Upper lobe of right lung (tissue), 1 donor: ENCODE results near the gene ADARB1. TPM values are rescaled to one million over a fixed set of nuclear protein-coding genes. Genes with fewer than 3 reads are reported as not detected.
A peak's percentile ranks its signal among the peaks of the same experiment; 100 is the strongest.

Source experiments
- ATAC-seq: fragments of 200-7000 bp; cut with Tn5 transposase; one replicate; pipeline ENCODE4 v1.9.1; 2020; ENCODE audit warnings: mild to moderate bottlenecking, moderate library complexity
- DNase-seq: peaks from one replicate; pipeline ENCODE4 v3.0.0-alpha.2; 2020
- H3K27ac ChIP-seq: fragments of 200-600 bp; one replicate; pipeline ENCODE4 v1.8.0; 2022
- H3K27me3 ChIP-seq: fragments of 200-600 bp; one replicate; pipeline ENCODE4 v1.8.0; 2022; ENCODE audit warnings: mild to moderate bottlenecking
- H3K36me3 ChIP-seq: fragments of 200-600 bp; one replicate; pipeline ENCODE4 v1.8.0; 2022
- H3K4me1 ChIP-seq: fragments of 200-600 bp; one replicate; pipeline ENCODE4 v1.8.0; 2022
- H3K4me3 ChIP-seq: fragments of 200-600 bp; one replicate; pipeline ENCODE4 v1.8.0; 2022; ENCODE audit warnings: mild to moderate bottlenecking
- H3K9me3 ChIP-seq: fragments of 200-600 bp; one replicate; pipeline ENCODE4 v1.8.0; 2022
- CTCF ChIP-seq: fragments of 200-600 bp; IDR thresholded peaks from one replicate; pipeline ENCODE4 v1.8.0; 2022; ENCODE audit warnings: antibody characterized with exemption
- intact Hi-C: fragments of 100-400 bp; cut with DNase I; formaldehyde crosslinking; loops from one replicate; pipeline ENCODE4 v1.11.0; 2022
- total RNA-seq: library from RNA; stranded (reverse); fragmentation: NEBNext Ultra II Directional; extraction: Animal tissue kit (Norgen Biotek cat#: 25700); gene quantifications from one replicate; pipeline ENCODE4 v1.2.1, GENCODE V29; 2021
- donor health status: DM: no; HTN: yes; CAD: no; lungs with severe emphysema.

ADARB1 gene
- total RNA-seq, 1 donor from 2014 or later: 73.6 TPM

- Histone ChIP-seq H3K36me3 (no peaks in the 10 kb centered on the region), H3K4me3 (no peak overlapping the region), H3K27ac (no peak overlapping the region), H3K9me3 (no peaks in the 10 kb centered on the region), H3K27me3 (no peaks in the 10 kb centered on the region), H3K4me1 (peaks cover 22% of the 10 kb centered on the region)
- DNase-seq (no peak), ATAC-seq (no peak)
- TF ChIP-seq CTCF: no peak
- intact Hi-C loops: no loop called here
These were observed 92.6 kb downstream of the ADARB1 start for GRCh38 chr21:45166931-45167330.

- ATAC-seq (no peak), DNase-seq (no peak)
- Histone ChIP-seq H3K4me1 (peaks cover 22% of the 10 kb centered on the region), H3K4me3 (no peak overlapping the region), H3K36me3 (no peaks in the 10 kb centered on the region), H3K9me3 (no peaks in the 10 kb centered on the region), H3K27me3 (no peaks in the 10 kb centered on the region), H3K27ac (no peak overlapping the region)
- intact Hi-C loops: no loop called here
- no peak for TF ChIP-seq CTCF
These were observed 93.4 kb downstream of the ADARB1 start for GRCh38 chr21:45167796-45168222.

- H3K4me3 ChIP-seq: no peak overlapping the region
- H3K27me3 ChIP-seq: no peaks in the 10 kb centered on the region
- no peak overlapping the region for H3K27ac ChIP-seq
- DNase-seq (no peak), ATAC-seq (no peak)
- intact Hi-C loops: no loop called here
- no peaks in the 10 kb centered on the region for H3K36me3 ChIP-seq
- H3K4me1 ChIP-seq: peaks cover 22% of the 10 kb centered on the region
- H3K9me3 ChIP-seq: no peaks in the 10 kb centered on the region
- no peak for TF ChIP-seq CTCF
These were observed 94.1 kb downstream of the ADARB1 start for GRCh38 chr21:45168522-45168921.

GRCh38 chr21:45169001-45169400 lies 94.6 kb downstream of the ADARB1 start:
- Histone ChIP-seq H3K9me3 (no peaks in the 10 kb centered on the region), H3K27ac (no peak overlapping the region), H3K27me3 (no peaks in the 10 kb centered on the region), H3K4me3 (no peak overlapping the region), H3K4me1 (peaks cover 17% of the 10 kb centered on the region), H3K36me3 (no peaks in the 10 kb centered on the region)
- DNase-seq: no peak
- peak; percentile 31 for ATAC-seq
- TF ChIP-seq CTCF: no peak
- intact Hi-C loops: no loop called here

GRCh38 chr21:45169682-45170081 lies 95.3 kb downstream of the ADARB1 start:
- Histone ChIP-seq H3K9me3 (no peaks in the 10 kb centered on the region), H3K27me3 (no peaks in the 10 kb centered on the region), H3K4me3 (no peak overlapping the region), H3K4me1 (peaks cover 17% of the 10 kb centered on the region), H3K36me3 (no peaks in the 10 kb centered on the region), H3K27ac (no peak overlapping the region)
- DNase-seq (no peak), ATAC-seq (no peak)
- intact Hi-C loops: no loop called here
- TF ChIP-seq CTCF: no peak

GRCh38 chr21:45170987-45171386 lies 96.6 kb downstream of the ADARB1 start:
- Histone ChIP-seq H3K27ac (no peak overlapping the region), H3K4me3 (no peak overlapping the region), H3K27me3 (no peaks in the 10 kb centered on the region), H3K36me3 (peaks cover 8% of the 10 kb centered on the region), H3K4me1 (peaks cover 17% of the 10 kb centered on the region), H3K9me3 (no peaks in the 10 kb centered on the region)
- intact Hi-C loops: no loop called here
- ATAC-seq: no peak
- no peak for DNase-seq
- no peak for TF ChIP-seq CTCF
